DND-41 (cell line): Measurements from ENCODE around the gene UVSSA.

Experiments
- ATAC-seq: fragments of 200-7000 bp; cut with Tn5 transposase; 3 replicates; pipeline ENCODE4 v1.9.1; 2021; ENCODE audit warnings: low read depth; ENCODE audit not compliant: insufficient read depth
- DNase-seq: peaks from one replicate; pipeline ENCODE4 v3.0.0-alpha.2; 2020
- H2AFZ ChIP-seq: 2 replicates; pipeline ENCODE4 v1.6.0; 2012; ENCODE audit warnings: low read depth, low read length
- H3K27ac ChIP-seq: 2 replicates; pipeline ENCODE4 v1.5.1; 2012; ENCODE audit warnings: low read length, inconsistent platforms
- H3K27me3 ChIP-seq: fragments of 200-600 bp; sonication (generic); 2 replicates; pipeline ENCODE4 v1.6.0; 2012; ENCODE audit warnings: low read length, mild to moderate bottlenecking, inconsistent platforms; ENCODE audit not compliant: insufficient read depth, poor library complexity
- H3K36me3 ChIP-seq: 2 replicates; pipeline ENCODE4 v1.5.1; 2012; ENCODE audit warnings: low read length, inconsistent platforms; ENCODE audit not compliant: insufficient read depth
- H3K4me1 ChIP-seq: 2 replicates; pipeline ENCODE4 v1.5.1; 2012; ENCODE audit warnings: mild to moderate bottlenecking, low read length; ENCODE audit not compliant: insufficient read depth
- H3K4me2 ChIP-seq: 2 replicates; pipeline ENCODE4 v1.6.0; 2012; ENCODE audit warnings: mild to moderate bottlenecking, moderate library complexity, low read length, inconsistent platforms; ENCODE audit not compliant: insufficient read depth
- H3K4me3 ChIP-seq, 2 experiments: fragments of 200-600 bp in 1 of 2; shearing (Covaris generic) in 1 of 2; 2 replicates each; pipeline ENCODE4 v1.5.1; 2012 to 2016; ENCODE audit warnings: inconsistent platforms in 2 of 2, low read length in 2 of 2, mild to moderate bottlenecking in 2 of 2, low read depth in 1 of 2, moderate library complexity in 1 of 2
- H3K79me2 ChIP-seq: 2 replicates; pipeline ENCODE4 v1.6.0; 2012; ENCODE audit warnings: low read length, inconsistent platforms; ENCODE audit not compliant: insufficient read depth
- H3K9ac ChIP-seq: 2 replicates; pipeline ENCODE4 v1.6.0; 2012; ENCODE audit warnings: low read depth, mild to moderate bottlenecking, inconsistent platforms, low read length, moderate library complexity
- H3K9me3 ChIP-seq: 2 replicates; pipeline ENCODE4 v1.5.1; 2012; ENCODE audit warnings: low read length, moderate library complexity, mild to moderate bottlenecking, inconsistent platforms; ENCODE audit not compliant: insufficient read depth, severe bottlenecking
- H4K20me1 ChIP-seq: 2 replicates; pipeline ENCODE4 v1.6.0; 2012; ENCODE audit warnings: low read length; ENCODE audit not compliant: insufficient read depth
- CTCF ChIP-seq: IDR thresholded peaks from 2 replicates; pipeline ENCODE4 v1.5.1; 2012; ENCODE audit warnings: borderline replicate concordance, low read length, moderate library complexity, mild to moderate bottlenecking; ENCODE audit not compliant: poor library complexity, severe bottlenecking; ENCODE audit errors: extremely low read depth
- EZH2 ChIP-seq: IDR thresholded peaks from 3 replicates; pipeline ENCODE4 v1.6.1; 2012; ENCODE audit warnings: borderline replicate concordance, low read depth, mild to moderate bottlenecking, moderate library complexity, low read length, inconsistent platforms; ENCODE audit not compliant: severe bottlenecking

UVSSA gene

GRCh38 chr4:1348014-1348513 is 1.1 kb downstream of the UVSSA start:
- DNase-seq = no peak
- Histone ChIP-seq H3K27ac (peak overlapping the region; percentile 85), H3K9me3 (no peaks in the 10 kb centered on the region), H3K36me3 (peaks cover 30% of the 10 kb centered on the region), H2AFZ (peak overlapping the region; percentile 72; the same call in 1 of the 2 replicates), H3K27me3 (no peaks in the 10 kb centered on the region), H3K4me3 (peak overlapping the region; percentile 81 to 85; a peak in 3 of 4 replicates), H3K4me1 (peaks cover 48% of the 10 kb centered on the region), H3K9ac (peak overlapping the region; percentile 90), H3K4me2 (peak overlapping the region; percentile 90), H3K79me2 (peaks cover 42% of the 10 kb centered on the region), H4K20me1 (peaks cover 9% of the 10 kb centered on the region)
- no peak for TF ChIP-seq CTCF
- no peak for TF ChIP-seq EZH2
- no peak for ATAC-seq

GRCh38 chr4:1348746-1349145 is 1.7 kb downstream of the UVSSA start:
- H3K4me1 ChIP-seq = peaks cover 48% of the 10 kb centered on the region
- H3K36me3 ChIP-seq = peaks cover 36% of the 10 kb centered on the region
- no peak for DNase-seq
- H3K4me3 ChIP-seq = peak overlapping the region in 1 of 2 experiments; percentile 85; a peak in 1 of 4 replicates
- peaks cover 42% of the 10 kb centered on the region for H3K79me2 ChIP-seq
- H2AFZ ChIP-seq = no peak overlapping the region
- H3K9ac ChIP-seq = peak overlapping the region; percentile 90; the same call in 1 of the 2 replicates
- TF ChIP-seq EZH2 (no peak), CTCF (no peak)
- no peak for ATAC-seq
- peaks cover 13% of the 10 kb centered on the region for H4K20me1 ChIP-seq
- no peaks in the 10 kb centered on the region for H3K9me3 ChIP-seq
- H3K27ac ChIP-seq = no peak overlapping the region
- peak overlapping the region; percentile 90 for H3K4me2 ChIP-seq
- H3K27me3 ChIP-seq = no peaks in the 10 kb centered on the region

- TF ChIP-seq EZH2 (no peak), CTCF (no peak)
Observed at GRCh38 chr4:1349359-1350168, 2.6 kb downstream of the UVSSA start.

More at GRCh38 chr4:1349359-1350168, 2.6 kb downstream of the UVSSA start:
- H4K20me1 ChIP-seq = peaks cover 13% of the 10 kb centered on the region
- no peaks in the 10 kb centered on the region for H3K9me3 ChIP-seq
- H3K36me3 ChIP-seq = peaks cover 36% of the 10 kb centered on the region
- H3K27ac ChIP-seq = 0 out of 2 replicates have a peak overlapping the region, but pooled peaks have one; percentile 26
- ATAC-seq (no peak), DNase-seq (no peak)
- peaks cover 41% of the 10 kb centered on the region for H3K79me2 ChIP-seq
- peak overlapping the region; percentile 90; the same call in 1 of the 2 replicates for H3K4me2 ChIP-seq
- H3K4me1 ChIP-seq = peaks cover 47% of the 10 kb centered on the region
- 0 out of 4 replicates have a peak overlapping the region, but pooled peaks of 1 of the 2 experiments have one; percentile 2 for H3K4me3 ChIP-seq
- no peak overlapping the region for H2AFZ ChIP-seq
- H3K27me3 ChIP-seq = no peaks in the 10 kb centered on the region
- peak overlapping the region; percentile 21 for H3K9ac ChIP-seq
